A549 (cell line): Measurements from ENCODE around the gene ASIC5. TPM values are rescaled to one million over a fixed set of nuclear protein-coding genes. Genes with fewer than 3 reads are reported as not detected.

Experiments used
- ATAC-seq, 2 experiments: fragments of 200-7000 bp in 1 of 2; fragments of >200 bp in 1 of 2; cut with Nextera tagmentation in 1 of 2; cut with Tn5 transposase in 1 of 2; 3 replicates each; pipeline versions ENCODE4 v1.8.0 to v1.9.1; 2018 to 2020; ENCODE audit warnings: mild to moderate bottlenecking in 1 of 2, moderate library complexity in 1 of 2
- CTCF ChIA-PET: fragments of 300-600 bp; sonication (Branson Sonifier 250); formaldehyde crosslinking; extraction: SDS; loops from one replicate; lab custom pipeline; 2021; ENCODE audit warnings: antibody characterized with exemption, inconsistent platforms; lab: Yijun Ruan, JAX
- POLR2A ChIA-PET: fragments of 350-600 bp; formaldehyde crosslinking; extraction: SDS; loops from one replicate; lab custom pipeline; 2021; ENCODE audit warnings: antibody characterized with exemption, inconsistent platforms; lab: Yijun Ruan, JAX
- DNase-seq, 2 experiments: peaks; one replicate each; pipeline versions ENCODE4 v3.0.0 to v3.0.0-alpha.2; 2011 to 2016; ENCODE audit warnings: low read depth in 1 of 2, low spot score in 1 of 2
- FAIRE-seq: peaks from 2 replicates; lab custom pipeline; 2011; peaks lifted over from hg19 to GRCh38; lab: Jason Lieb, UNC
- H3K27ac ChIP-seq, 2 experiments: fragments of >200 bp; sonication (Bioruptor Twin); formaldehyde crosslinking; 3 replicates each; pipeline ENCODE4 v1.5.1; 2016 to 2017
- H3K4me1 ChIP-seq: fragments of >200 bp; sonication (Bioruptor Twin); formaldehyde crosslinking; 3 replicates; pipeline ENCODE4 v1.6.1; 2016
- H3K4me2 ChIP-seq: fragments of >200 bp; sonication (Bioruptor Twin); formaldehyde crosslinking; 3 replicates; pipeline ENCODE4 v1.6.1; 2016
- H3K4me3 ChIP-seq: fragments of >200 bp; sonication (Bioruptor Twin); formaldehyde crosslinking; 3 replicates; pipeline ENCODE4 v1.5.1; 2016
- H3K9me3 ChIP-seq: fragments of >200 bp; sonication (Bioruptor Twin); formaldehyde crosslinking; 3 replicates; pipeline ENCODE4 v1.6.1; 2016
- BHLHE40 ChIP-seq: IDR thresholded peaks from 2 replicates; pipeline ENCODE4 v1.6.1; 2012; ENCODE audit warnings: low read depth, low read length, inconsistent platforms
- CEBPB ChIP-seq, 2 experiments: fragments of >200 bp in 1 of 2; sonication (Bioruptor Twin) in 1 of 2; formaldehyde crosslinking in 1 of 2; IDR thresholded peaks; 2 replicates each; pipeline ENCODE4 v1.6.1; 2012 to 2016
- EP300 ChIP-seq, 2 experiments: fragments of >200 bp; sonication (Bioruptor Twin); formaldehyde crosslinking; IDR thresholded peaks; 2 replicates in 1 of 2; 3 replicates in 1 of 2; pipeline ENCODE4 v1.6.1; 2016 to 2017
- ESRRA ChIP-seq: fragments of 150-350 bp; IDR thresholded peaks from 2 replicates; pipeline ENCODE4 v1.6.1; 2014; ENCODE audit warnings: mild to moderate bottlenecking, low read length, borderline replicate concordance
- FOSB ChIP-seq: fragments of 250-450 bp; sonication (Bioruptor Pico); IDR thresholded peaks from 2 replicates; pipeline ENCODE4 v1.5.0; 2020; ENCODE audit warnings: mild to moderate bottlenecking, moderate library complexity
- FOSL2 ChIP-seq, 2 experiments: fragments of 450-650 bp in 1 of 2; fragments of >200 bp in 1 of 2; sonication (Bioruptor Twin) in 1 of 2; formaldehyde crosslinking; IDR thresholded peaks; 2 replicates each; pipeline versions ENCODE4 v1.5.0 to v1.6.1; 2016 to 2020; ENCODE audit warnings: mild to moderate bottlenecking in 1 of 2, moderate library complexity in 1 of 2
- FOXS1 ChIP-seq: fragments of 250-450 bp; sonication (Bioruptor Pico); IDR thresholded peaks from 2 replicates; pipeline ENCODE4 v1.5.0; 2020; ENCODE audit warnings: mild to moderate bottlenecking, moderate library complexity
- GATA3 ChIP-seq: IDR thresholded peaks from 2 replicates; pipeline ENCODE4 v1.6.1; 2012; ENCODE audit warnings: borderline replicate concordance
- HOXB13 ChIP-seq: fragments of 250-450 bp; sonication (Bioruptor Pico); IDR thresholded peaks from 2 replicates; pipeline ENCODE4 v1.5.0; 2020; ENCODE audit warnings: low read depth, mild to moderate bottlenecking, moderate library complexity
- HOXB5 ChIP-seq: fragments of 250-450 bp; sonication (Bioruptor Pico); IDR thresholded peaks from 2 replicates; pipeline ENCODE4 v1.5.0; 2020; ENCODE audit warnings: mild to moderate bottlenecking, moderate library complexity
- KDM1A ChIP-seq: fragments of 200-600 bp; sonication (generic); IDR thresholded peaks from 2 replicates; pipeline ENCODE4 v1.6.1; 2016; ENCODE audit warnings: low read depth, mild to moderate bottlenecking
- MAFK ChIP-seq: fragments of 450-650 bp; IDR thresholded peaks from 2 replicates; pipeline ENCODE4 v1.6.1; 2014; ENCODE audit not compliant: partially characterized antibody
- NR3C1 ChIP-seq: fragments of >200 bp; sonication (Bioruptor Twin); formaldehyde crosslinking; IDR thresholded peaks from 3 replicates; pipeline ENCODE4 v1.6.1; 2017
- PHF8 ChIP-seq: fragments of 200-600 bp; sonication (generic); IDR thresholded peaks from 2 replicates; pipeline ENCODE4 v1.6.1; 2016; ENCODE audit warnings: low read depth, mild to moderate bottlenecking, antibody characterized with exemption, moderate library complexity, borderline replicate concordance
- RARB ChIP-seq: fragments of 250-450 bp; sonication (Bioruptor Pico); IDR thresholded peaks from 2 replicates; pipeline ENCODE4 v1.8.0; 2021; ENCODE audit warnings: mild to moderate bottlenecking, moderate library complexity
- RCOR1 ChIP-seq: fragments of 150-350 bp; IDR thresholded peaks from 2 replicates; pipeline ENCODE4 v1.6.1; 2014; ENCODE audit warnings: antibody characterized with exemption, low read length, low read depth
- RNF2 ChIP-seq: fragments of 200-600 bp; sonication (generic); IDR thresholded peaks from 2 replicates; pipeline ENCODE4 v1.6.1; 2016; ENCODE audit warnings: low read depth, mild to moderate bottlenecking, antibody characterized with exemption, moderate library complexity, borderline replicate concordance
- TFCP2L1 ChIP-seq: fragments of 250-450 bp; sonication (Bioruptor Pico); IDR thresholded peaks from 2 replicates; pipeline ENCODE4 v1.5.0; 2021; ENCODE audit warnings: mild to moderate bottlenecking
- WGBS: methylation state at CpG from one replicate; pipeline ENCODE4 v1.1.6; 2017; ENCODE audit errors: missing lambda C conversion rate; 5-methylcytosine and 5-hydroxymethylcytosine counted together
- polyA plus RNA-seq, 4 experiments: library from polyadenylated mRNA; depleted of rRNA in 3 of 4; stranded (reverse); fragments of >200 nt; fragmentation: RNase III in 1 of 4; extraction: RNeasy Plus Mini Kit Qiagen cat#74134 plus additional on column Dnase treatment in 1 of 4; gene quantifications; 2 replicates in 3 of 4; 3 replicates in 1 of 4; pipeline ENCODE4 v1.2.3, GENCODE V29; 2011 to 2017
- TF ChIP-seq, protein P1 (sequence below): IDR thresholded peaks from 2 replicates; pipeline ENCODE4 v1.6.1; 2012
- TF ChIP-seq, protein P2 (sequence below): IDR thresholded peaks from 2 replicates; pipeline ENCODE4 v1.6.1; 2012; ENCODE audit warnings: low read depth, borderline replicate concordance
- TF ChIP-seq, protein P3 (sequence below): fragments of 450-650 bp; IDR thresholded peaks from 2 replicates; pipeline ENCODE4 v1.6.1; 2014; ENCODE audit warnings: antibody characterized with exemption
- TF ChIP-seq, protein P4 (sequence below): IDR thresholded peaks from 2 replicates; pipeline ENCODE4 v1.6.1; 2012
- TF ChIP-seq, protein P5 (sequence below): fragments of 150-350 bp; IDR thresholded peaks from 2 replicates; pipeline ENCODE4 v1.6.1; 2014; ENCODE audit warnings: low read depth, mild to moderate bottlenecking, low read length
- TF ChIP-seq, protein P6 (sequence below): fragments of >200 bp; sonication (Bioruptor Twin); formaldehyde crosslinking; IDR thresholded peaks from 3 replicates; pipeline ENCODE4 v1.5.1; 2016

ASIC5 gene
- polyA plus RNA-seq, 2 of the 4 experiments (the other 2 are of a cell fraction): not detected

DNA sequence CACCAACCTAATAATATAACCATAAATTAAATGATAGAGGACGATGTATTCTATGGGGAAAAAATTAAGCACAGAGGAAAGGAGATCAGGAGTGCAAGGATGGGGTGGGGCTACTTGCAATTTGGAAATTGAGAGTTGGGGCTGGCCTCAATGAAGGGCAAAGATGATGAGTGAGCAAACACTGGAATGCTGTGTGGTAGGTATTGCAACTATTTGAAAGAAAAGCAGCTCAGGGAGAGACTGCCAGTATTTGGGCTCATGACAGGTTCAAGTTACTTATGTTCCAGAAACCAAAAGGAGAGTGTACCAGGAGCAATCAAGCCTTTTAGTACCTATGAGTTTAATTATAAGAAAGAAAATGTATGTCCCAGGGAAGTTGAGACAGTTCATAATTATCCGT lies 47.4 kb downstream of the ASIC5 start:
- TF ChIP-seq, protein P1, sequence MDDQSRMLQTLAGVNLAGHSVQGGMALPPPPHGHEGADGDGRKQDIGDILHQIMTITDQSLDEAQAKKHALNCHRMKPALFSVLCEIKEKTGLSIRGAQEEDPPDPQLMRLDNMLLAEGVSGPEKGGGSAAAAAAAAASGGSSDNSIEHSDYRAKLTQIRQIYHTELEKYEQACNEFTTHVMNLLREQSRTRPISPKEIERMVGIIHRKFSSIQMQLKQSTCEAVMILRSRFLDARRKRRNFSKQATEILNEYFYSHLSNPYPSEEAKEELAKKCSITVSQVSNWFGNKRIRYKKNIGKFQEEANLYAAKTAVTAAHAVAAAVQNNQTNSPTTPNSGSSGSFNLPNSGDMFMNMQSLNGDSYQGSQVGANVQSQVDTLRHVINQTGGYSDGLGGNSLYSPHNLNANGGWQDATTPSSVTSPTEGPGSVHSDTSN: no peak
- no peak for TF ChIP-seq NR3C1
- TF ChIP-seq, protein P2, sequence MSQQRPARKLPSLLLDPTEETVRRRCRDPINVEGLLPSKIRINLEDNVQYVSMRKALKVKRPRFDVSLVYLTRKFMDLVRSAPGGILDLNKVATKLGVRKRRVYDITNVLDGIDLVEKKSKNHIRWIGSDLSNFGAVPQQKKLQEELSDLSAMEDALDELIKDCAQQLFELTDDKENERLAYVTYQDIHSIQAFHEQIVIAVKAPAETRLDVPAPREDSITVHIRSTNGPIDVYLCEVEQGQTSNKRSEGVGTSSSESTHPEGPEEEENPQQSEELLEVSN: no peak
- TF ChIP-seq, protein P3, sequence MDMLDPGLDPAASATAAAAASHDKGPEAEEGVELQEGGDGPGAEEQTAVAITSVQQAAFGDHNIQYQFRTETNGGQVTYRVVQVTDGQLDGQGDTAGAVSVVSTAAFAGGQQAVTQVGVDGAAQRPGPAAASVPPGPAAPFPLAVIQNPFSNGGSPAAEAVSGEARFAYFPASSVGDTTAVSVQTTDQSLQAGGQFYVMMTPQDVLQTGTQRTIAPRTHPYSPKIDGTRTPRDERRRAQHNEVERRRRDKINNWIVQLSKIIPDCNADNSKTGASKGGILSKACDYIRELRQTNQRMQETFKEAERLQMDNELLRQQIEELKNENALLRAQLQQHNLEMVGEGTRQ: no peak
- TF ChIP-seq MAFK: no peak
- no peak for TF ChIP-seq PHF8
- no peak for TF ChIP-seq HOXB5 (CRISPR knock-in tag)
- no peak for TF ChIP-seq FOSL2 (IDR thresholded peaks at IDR 0.05)
- TF ChIP-seq FOSL2 (CRISPR knock-in tag; IDR thresholded peaks at IDR 0.05): no peak
- no peak for TF ChIP-seq ESRRA
- TF ChIP-seq, protein P4, sequence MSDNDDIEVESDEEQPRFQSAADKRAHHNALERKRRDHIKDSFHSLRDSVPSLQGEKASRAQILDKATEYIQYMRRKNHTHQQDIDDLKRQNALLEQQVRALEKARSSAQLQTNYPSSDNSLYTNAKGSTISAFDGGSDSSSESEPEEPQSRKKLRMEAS: no peak
- Histone ChIP-seq H3K27ac (no peak overlapping the region), H3K4me1 (peaks cover 9% of the 10 kb centered on the region; the same call in 2 of the 3 replicates), H3K9me3 (no peaks in the 10 kb centered on the region), H3K4me3 (no peak overlapping the region), H3K4me2 (no peak overlapping the region)
- ChIA-PET POLR2A (no interaction called here), CTCF (no interaction called here)
- DNase-seq (no peak), FAIRE-seq (no peak), ATAC-seq (no peak)
- WGBS: 86% methylated on average over 2 of the region's 2 CpGs

DNA sequence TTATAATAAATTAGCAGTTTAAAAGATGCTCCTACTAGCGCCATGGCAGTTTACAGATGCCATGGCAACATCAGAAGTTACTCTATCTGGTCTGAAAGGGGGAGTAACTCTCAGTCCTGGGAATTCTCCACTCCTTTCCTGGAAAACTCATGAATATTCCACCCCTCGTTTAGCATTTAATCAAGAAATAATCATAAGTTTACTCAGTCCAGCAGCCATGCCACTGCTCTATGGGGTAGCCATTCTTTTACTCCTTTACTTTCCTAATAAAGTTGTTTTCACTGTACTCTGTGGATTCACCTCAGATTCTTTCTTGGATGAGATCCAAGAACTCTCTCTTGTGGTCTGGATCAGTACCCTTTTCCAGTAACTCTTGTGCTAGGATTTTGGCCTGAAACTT lies 55.0 kb downstream of the ASIC5 start:
- Histone ChIP-seq H3K9me3 (no peaks in the 10 kb centered on the region), H3K27ac (no peak overlapping the region), H3K4me1 (no peaks in the 10 kb centered on the region), H3K4me3 (no peak overlapping the region), H3K4me2 (no peak overlapping the region)
- 57% methylated on average over 2 of the region's 2 CpGs for WGBS
- FAIRE-seq: no peak
- no peak for TF ChIP-seq FOSL2 (IDR thresholded peaks at IDR 0.05)
- TF ChIP-seq FOSL2 (CRISPR knock-in tag; IDR thresholded peaks at IDR 0.05): no peak
- no peak for TF ChIP-seq PHF8
- TF ChIP-seq, protein P5, sequence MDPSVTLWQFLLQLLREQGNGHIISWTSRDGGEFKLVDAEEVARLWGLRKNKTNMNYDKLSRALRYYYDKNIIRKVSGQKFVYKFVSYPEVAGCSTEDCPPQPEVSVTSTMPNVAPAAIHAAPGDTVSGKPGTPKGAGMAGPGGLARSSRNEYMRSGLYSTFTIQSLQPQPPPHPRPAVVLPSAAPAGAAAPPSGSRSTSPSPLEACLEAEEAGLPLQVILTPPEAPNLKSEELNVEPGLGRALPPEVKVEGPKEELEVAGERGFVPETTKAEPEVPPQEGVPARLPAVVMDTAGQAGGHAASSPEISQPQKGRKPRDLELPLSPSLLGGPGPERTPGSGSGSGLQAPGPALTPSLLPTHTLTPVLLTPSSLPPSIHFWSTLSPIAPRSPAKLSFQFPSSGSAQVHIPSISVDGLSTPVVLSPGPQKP: no peak
- TF ChIP-seq TFCP2L1 (CRISPR knock-in tag): no peak
- no peak for TF ChIP-seq GATA3
- TF ChIP-seq HOXB13: no peak
- TF ChIP-seq RARB (CRISPR knock-in tag): no peak
- TF ChIP-seq RCOR1: no peak
- TF ChIP-seq FOSB (CRISPR knock-in tag): no peak
- TF ChIP-seq, protein P2: no peak
- TF ChIP-seq KDM1A: no peak
- TF ChIP-seq, protein P6, sequence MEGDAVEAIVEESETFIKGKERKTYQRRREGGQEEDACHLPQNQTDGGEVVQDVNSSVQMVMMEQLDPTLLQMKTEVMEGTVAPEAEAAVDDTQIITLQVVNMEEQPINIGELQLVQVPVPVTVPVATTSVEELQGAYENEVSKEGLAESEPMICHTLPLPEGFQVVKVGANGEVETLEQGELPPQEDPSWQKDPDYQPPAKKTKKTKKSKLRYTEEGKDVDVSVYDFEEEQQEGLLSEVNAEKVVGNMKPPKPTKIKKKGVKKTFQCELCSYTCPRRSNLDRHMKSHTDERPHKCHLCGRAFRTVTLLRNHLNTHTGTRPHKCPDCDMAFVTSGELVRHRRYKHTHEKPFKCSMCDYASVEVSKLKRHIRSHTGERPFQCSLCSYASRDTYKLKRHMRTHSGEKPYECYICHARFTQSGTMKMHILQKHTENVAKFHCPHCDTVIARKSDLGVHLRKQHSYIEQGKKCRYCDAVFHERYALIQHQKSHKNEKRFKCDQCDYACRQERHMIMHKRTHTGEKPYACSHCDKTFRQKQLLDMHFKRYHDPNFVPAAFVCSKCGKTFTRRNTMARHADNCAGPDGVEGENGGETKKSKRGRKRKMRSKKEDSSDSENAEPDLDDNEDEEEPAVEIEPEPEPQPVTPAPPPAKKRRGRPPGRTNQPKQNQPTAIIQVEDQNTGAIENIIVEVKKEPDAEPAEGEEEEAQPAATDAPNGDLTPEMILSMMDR: no peak
- TF ChIP-seq CEBPB (IDR thresholded peaks at IDR 0.05): no peak
- TF ChIP-seq EP300 (IDR thresholded peaks at IDR 0.05): no peak
- TF ChIP-seq BHLHE40: no peak
- no peak for TF ChIP-seq FOXS1 (CRISPR knock-in tag)
- no peak for TF ChIP-seq RNF2
- no peak for DNase-seq
- CTCF ChIA-PET: interaction anchor here (0.7 to 1.3 kb wide), 2 partner anchors 10 to 142 kb away, joined by 3 to 5 read pairs; no protein-coding TSS in a partner anchor
- POLR2A ChIA-PET: interaction anchor here (1.9 kb wide), 1 partner anchor 142 kb away, joined by 13 read pairs; the partner anchor contains the start of gene CTSO
- ATAC-seq: no peak
